T-cell (primary cell): ENCODE results near the gene DNAJC15. TPM values are rescaled to one million over a fixed set of nuclear protein-coding genes. Genes with fewer than 3 reads are reported as not detected.
A peak's percentile ranks its signal among the peaks of the same experiment; 100 is the strongest.

Experiments
- ATAC-seq, 4 experiments: fragments of 200-7000 bp in 3 of 4; fragments of 150-1000 bp in 1 of 4; cut with Tn5 transposase; replicated peaks in 1 of 4; 1 replicate in 3 of 4; 2 replicates in 1 of 4; pipeline ENCODE4 v1.10.0; 2021; ENCODE audit warnings: moderate library complexity in 3 of 4, mild to moderate bottlenecking in 2 of 4, moderate number of reproducible peaks in 1 of 4
- CTCF ChIA-PET, 2 donors: fragments of 300-600 bp; sonication (Branson Sonifier 250); formaldehyde crosslinking; loops; one replicate each; lab custom pipeline; 2022; ENCODE audit warnings: antibody characterized with exemption in 2 of 2; lab: Charles Lee
- POLR2A ChIA-PET, 2 donors: fragments of 300-600 bp; sonication (Branson Sonifier 250); formaldehyde crosslinking; loops; one replicate each; lab custom pipeline; 2022; ENCODE audit warnings: antibody characterized with exemption in 2 of 2; lab: Charles Lee
- DNase-seq, 35 experiments: peaks; one replicate each; pipeline versions ENCODE4 v3.0.0 to v3.0.0-alpha.2; 2013 to 2023
- H3K27ac ChIP-seq: one replicate; pipeline ENCODE4 v1.5.1; 2013; ENCODE audit warnings: low read length
- H3K27me3 ChIP-seq, 2 experiments: replicated peaks in 1 of 2; 1 replicate in 1 of 2; 2 replicates in 1 of 2; pipeline versions ENCODE4 v1.6.1 to v1.7.0; 2013; ENCODE audit warnings: low read length in 1 of 2, mixed read lengths in 1 of 2; ENCODE audit not compliant: control insufficient read depth in 2 of 2, insufficient read depth in 2 of 2; ENCODE audit errors: extremely low read depth in 1 of 2
- H3K36me3 ChIP-seq, 2 donors: 1 replicate in 1 of 2; 2 replicates in 1 of 2; pipeline versions ENCODE4 v1.6.1 to v1.7.0; 2013; ENCODE audit warnings: low read length in 1 of 2; ENCODE audit not compliant: control insufficient read depth in 2 of 2, insufficient read depth in 1 of 2; ENCODE audit errors: extremely low read depth in 1 of 2
- H3K4me1 ChIP-seq, 2 experiments: 1 replicate in 1 of 2; 2 replicates in 1 of 2; pipeline versions ENCODE4 v1.6.1 to v1.7.0; 2013; ENCODE audit warnings: low read length in 2 of 2, mixed read lengths in 1 of 2; ENCODE audit not compliant: insufficient read depth in 2 of 2, control insufficient read depth in 1 of 2; ENCODE audit errors: extremely low read depth in 1 of 2
- H3K4me3 ChIP-seq, 2 donors: 1 replicate in 1 of 2; 2 replicates in 1 of 2; pipeline versions ENCODE4 v1.5.1 to v1.7.0; 2013; ENCODE audit warnings: mild to moderate bottlenecking in 2 of 2, low read length in 1 of 2, moderate library complexity in 1 of 2; ENCODE audit not compliant: control insufficient read depth in 1 of 2; ENCODE audit errors: extremely low read depth in 1 of 2
- H3K9me3 ChIP-seq: 2 replicates; pipeline ENCODE4 v1.7.0; 2013
- H3K27ac Mint-ChIP-seq, 2 donors: one replicate each; pipeline ENCODE4 v1.8.0; 2020 to 2021; ENCODE audit warnings: mild to moderate bottlenecking in 2 of 2, mixed read lengths in 2 of 2
- H3K27me3 Mint-ChIP-seq, 2 donors: one replicate each; pipeline ENCODE4 v1.8.0; 2021 to 2022; ENCODE audit warnings: mixed read lengths in 2 of 2
- H3K36me3 Mint-ChIP-seq: one replicate; pipeline ENCODE4 v1.8.0; 2021; ENCODE audit warnings: mixed read lengths
- H3K4me1 Mint-ChIP-seq, 3 donors: one replicate each; pipeline ENCODE4 v1.8.0; 2020 to 2022; ENCODE audit warnings: mixed read lengths in 3 of 3, mild to moderate bottlenecking in 1 of 3
- H3K4me3 Mint-ChIP-seq, 3 donors: one replicate each; pipeline ENCODE4 v1.8.0; 2020 to 2022; ENCODE audit warnings: mild to moderate bottlenecking in 3 of 3, mixed read lengths in 3 of 3, moderate library complexity in 3 of 3
- H3K9me3 Mint-ChIP-seq, 3 donors: one replicate each; pipeline ENCODE4 v1.8.0; 2020 to 2022; ENCODE audit warnings: mixed read lengths in 3 of 3
- WGBS: methylation state at CpG from one replicate; pipeline ENCODE4 v1.1.5; 2013; ENCODE audit warnings: missing lambda C conversion rate; ENCODE audit not compliant: insufficient coverage; 5-methylcytosine and 5-hydroxymethylcytosine counted together
- total RNA-seq, 35 experiments: library from RNA in 6 of 35; stranded (reverse) in 6 of 35; fragments of 120-200 nt in 1 of 35; gene quantifications; one replicate each; pipeline versions ENCODE4 v1.2.1 to v1.2.4 and lab custom pipeline; 2013 to 2026

DNAJC15 gene
- total RNA-seq, 5 donors from 2014 or later (not counting 1 experiment from before 2014, with no cell fraction given), result 4.4 to 10.8 (median 8.5) TPM

DNA sequence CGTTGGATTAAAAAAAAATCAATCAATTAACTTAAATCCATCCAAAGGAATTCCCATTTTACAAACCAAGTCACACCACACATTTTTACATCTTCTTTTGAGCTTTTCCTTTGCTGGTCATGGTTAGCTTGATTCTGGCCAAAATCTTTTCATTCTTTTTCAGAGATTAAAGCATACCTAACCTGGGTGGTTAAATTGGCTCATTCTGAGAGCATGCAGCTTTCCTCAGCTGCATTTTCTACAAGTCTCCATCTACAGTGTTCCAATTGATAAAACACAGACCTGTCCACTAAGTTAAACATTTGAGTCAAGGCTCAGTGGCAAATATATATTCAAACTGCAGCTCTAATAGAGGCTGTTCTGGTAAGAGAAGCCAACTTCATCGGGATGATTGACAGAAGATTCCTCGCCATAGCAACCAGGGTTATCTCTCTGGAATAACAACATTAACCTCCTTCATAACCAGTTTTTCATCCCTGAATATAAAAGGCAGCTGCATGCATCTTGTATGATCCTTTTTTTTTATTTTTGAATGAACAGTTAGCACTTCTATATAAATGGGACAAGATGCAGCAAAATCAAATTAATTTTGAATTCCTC, 106.2 kb downstream of the DNAJC15 start:
- CTCF ChIA-PET, result no interaction called here
- Histone ChIP-seq H3K4me3 (no peak overlapping the region), H3K27ac (no peak overlapping the region), H3K27me3 (peaks cover 0 to 15% of the 10 kb centered on the region in 2 experiments), H3K36me3 (no peaks in the 10 kb centered on the region), H3K4me1 (peaks cover 2 to 7% of the 10 kb centered on the region in 2 experiments), H3K9me3 (no peaks in the 10 kb centered on the region)
- Mint-ChIP-seq H3K36me3 (no peaks in the 10 kb centered on the region), H3K4me3 (no peak overlapping the region), H3K27ac (no peak overlapping the region), H3K27me3 (peaks cover 3 to 4% of the 10 kb centered on the region in 2 donors), H3K9me3 (no peaks in the 10 kb centered on the region), H3K4me1 (peaks cover 10 to 14% (median 14%) of the 10 kb centered on the region in 3 donors)
- ATAC-seq (no peak), DNase-seq (no peak)
- POLR2A ChIA-PET, result interaction anchor here (0.6 to 0.7 kb wide), 2 partner anchors 121 to 228 kb away, joined by 3 read pairs; no protein-coding TSS in a partner anchor
- 82% methylated on average over 1 of the region's 3 CpGs for WGBS

DNA sequence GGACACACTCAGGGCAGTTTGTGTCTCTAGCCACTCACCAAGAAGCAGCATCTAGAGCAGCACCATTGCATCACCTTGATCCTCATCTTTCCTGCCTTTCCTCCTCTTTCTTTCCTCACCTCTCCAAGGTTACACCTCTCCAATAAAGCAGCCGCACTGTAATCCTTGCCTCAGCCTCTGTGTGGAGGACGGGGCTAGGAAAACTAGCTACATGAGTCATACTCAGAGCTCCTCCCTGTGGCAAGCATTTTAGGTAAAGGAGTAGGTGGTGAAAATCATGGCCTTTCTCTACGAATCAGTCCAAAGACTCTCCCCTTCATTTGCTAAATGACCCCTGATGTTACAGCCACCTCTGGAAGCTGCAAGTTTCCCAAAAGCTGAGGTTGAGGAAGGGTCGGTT, 108.9 kb downstream of the DNAJC15 start:
- Histone ChIP-seq H3K9me3 (no peaks in the 10 kb centered on the region), H3K4me1 (peaks cover 2 to 7% of the 10 kb centered on the region in 2 experiments), H3K36me3 (no peaks in the 10 kb centered on the region), H3K27ac (no peak overlapping the region), H3K27me3 (peaks cover 0 to 25% of the 10 kb centered on the region in 2 experiments), H3K4me3 (no peak overlapping the region)
- POLR2A ChIA-PET, result no interaction called here
- peaks cover 7 to 10% of the 10 kb centered on the region in 2 donors for H3K27me3 Mint-ChIP-seq
- peaks cover 10 to 14% (median 14%) of the 10 kb centered on the region in 3 donors for H3K4me1 Mint-ChIP-seq
- H3K9me3 Mint-ChIP-seq, result no peaks in the 10 kb centered on the region
- CTCF ChIA-PET, result interaction anchor here in 1 of 2 donors (0.8 kb wide), 1 partner anchor 163 kb away, joined by 5 read pairs; no protein-coding TSS in a partner anchor
- WGBS, result no CpG with 5 or more reads among the region's 4 CpGs
- H3K4me3 Mint-ChIP-seq, result no peak overlapping the region
- DNase-seq (peak in 1 of 35 experiments; percentile 17), ATAC-seq (no peak)
- no peak overlapping the region for H3K27ac Mint-ChIP-seq
- no peaks in the 10 kb centered on the region for H3K36me3 Mint-ChIP-seq

DNA sequence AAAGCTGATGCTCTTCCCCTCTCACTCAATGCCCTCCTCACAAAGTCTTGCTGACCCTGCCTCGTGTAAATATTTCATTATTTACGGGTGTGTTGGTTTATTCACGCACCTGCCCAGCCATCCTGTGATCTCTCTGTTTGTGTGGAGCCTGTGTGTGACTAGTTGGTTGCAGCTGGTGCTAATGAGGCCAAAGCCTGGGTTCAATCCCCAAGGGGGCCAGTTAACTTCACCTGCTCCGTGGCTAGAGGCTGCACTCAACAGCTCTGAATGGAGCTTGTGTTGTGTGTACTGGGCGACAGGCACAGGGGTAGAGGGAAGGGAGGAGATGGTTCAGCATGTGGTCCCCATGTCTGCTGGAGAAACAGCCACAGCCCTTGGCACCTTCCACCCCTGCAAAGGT, 109.5 kb downstream of the DNAJC15 start:
- Histone ChIP-seq H3K9me3 (no peaks in the 10 kb centered on the region), H3K4me1 (peaks cover 0 to 2% of the 10 kb centered on the region in 2 experiments), H3K27me3 (peaks cover 0 to 25% of the 10 kb centered on the region in 2 experiments), H3K4me3 (no peak overlapping the region), H3K27ac (no peak overlapping the region), H3K36me3 (no peaks in the 10 kb centered on the region)
- Mint-ChIP-seq H3K4me3 (no peak overlapping the region), H3K36me3 (no peaks in the 10 kb centered on the region), H3K4me1 (peaks cover 4 to 8% (median 7%) of the 10 kb centered on the region in 3 donors), H3K9me3 (no peaks in the 10 kb centered on the region), H3K27ac (no peak overlapping the region), H3K27me3 (peaks cover 7 to 10% of the 10 kb centered on the region in 2 donors)
- 93% methylated on average over 3 of the region's 5 CpGs for WGBS
- DNase-seq (no peak), ATAC-seq (no peak)
- POLR2A ChIA-PET, result no interaction called here
- CTCF ChIA-PET, result no interaction called here

DNA sequence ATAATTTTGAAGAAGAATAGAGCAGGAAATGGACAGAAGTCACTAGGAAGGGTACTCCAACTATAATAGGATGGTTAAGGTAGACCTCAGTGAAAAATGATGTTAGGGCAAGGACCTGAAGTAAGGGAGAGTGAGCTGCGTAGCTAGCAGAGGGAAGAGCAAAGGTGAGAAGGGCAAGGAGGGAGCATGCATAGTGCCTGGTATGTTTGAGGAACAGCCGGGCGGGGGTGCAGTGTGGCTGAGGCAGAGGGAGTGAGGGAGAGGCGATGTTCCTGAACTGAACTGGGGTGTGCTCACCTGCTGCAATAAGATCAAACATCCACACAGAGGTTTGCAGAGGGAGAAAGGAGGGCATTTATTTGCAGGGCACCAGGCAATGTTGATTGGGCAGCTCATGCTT, 110.4 kb downstream of the DNAJC15 start:
- H3K27ac Mint-ChIP-seq, result no peak overlapping the region
- WGBS, result 100% methylated on average over 1 of the region's 4 CpGs
- H3K36me3 ChIP-seq, result no peaks in the 10 kb centered on the region
- DNase-seq, result no peak
- ChIA-PET CTCF (no interaction called here), POLR2A (no interaction called here)
- no peak overlapping the region for H3K27ac ChIP-seq
- peaks cover 0 to 22% of the 10 kb centered on the region in 2 experiments for H3K27me3 ChIP-seq
- no peaks in the 10 kb centered on the region for H3K9me3 Mint-ChIP-seq
- ATAC-seq, result no peak
- peaks cover 7 to 11% of the 10 kb centered on the region in 2 donors for H3K27me3 Mint-ChIP-seq
- no peaks in the 10 kb centered on the region for H3K4me1 Mint-ChIP-seq
- H3K9me3 ChIP-seq, result no peaks in the 10 kb centered on the region
- H3K4me3 ChIP-seq, result no peak overlapping the region
- no peak overlapping the region for H3K4me3 Mint-ChIP-seq
- no peaks in the 10 kb centered on the region for H3K4me1 ChIP-seq
- H3K36me3 Mint-ChIP-seq, result no peaks in the 10 kb centered on the region

DNA sequence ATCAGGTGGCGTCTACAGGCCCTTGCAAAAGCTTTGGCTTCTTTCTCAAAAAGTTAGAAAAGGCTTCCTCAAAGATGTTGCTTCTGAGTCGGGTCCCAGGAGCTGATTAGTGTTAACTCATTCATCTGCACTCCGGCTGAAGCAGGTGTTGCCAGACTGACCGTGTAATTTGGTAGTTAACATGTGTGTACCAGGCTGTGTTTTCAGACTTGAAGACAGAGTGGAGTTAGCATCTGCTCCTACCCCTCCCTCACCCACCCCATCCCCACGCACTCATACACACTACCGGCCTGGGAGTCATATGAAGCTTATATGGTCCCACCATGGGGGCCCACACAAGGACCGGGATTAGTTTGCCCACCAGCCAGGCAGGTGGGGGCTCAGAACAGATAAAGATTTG, 111.5 kb downstream of the DNAJC15 start:
- ChIA-PET CTCF (interaction anchor here in 1 of 2 donors (1.1 kb wide), 1 partner anchor 165 kb away, joined by 3 read pairs; no protein-coding TSS in a partner anchor), POLR2A (no interaction called here)
- DNase-seq (no peak), ATAC-seq (no peak)
- WGBS, result 69% methylated on average over 2 of the region's 7 CpGs
- no peaks in the 10 kb centered on the region for H3K4me1 Mint-ChIP-seq
- H3K36me3 ChIP-seq, result no peaks in the 10 kb centered on the region
- no peaks in the 10 kb centered on the region for H3K4me1 ChIP-seq
- no peaks in the 10 kb centered on the region for H3K9me3 ChIP-seq
- H3K27me3 Mint-ChIP-seq, result peaks cover 4 to 11% of the 10 kb centered on the region in 2 donors
- H3K27me3 ChIP-seq, result peaks cover 0 to 22% of the 10 kb centered on the region in 2 experiments
- H3K4me3 ChIP-seq, result no peak overlapping the region
- no peak overlapping the region for H3K27ac Mint-ChIP-seq
- no peaks in the 10 kb centered on the region for H3K9me3 Mint-ChIP-seq
- no peak overlapping the region for H3K27ac ChIP-seq
- H3K4me3 Mint-ChIP-seq, result no peak overlapping the region
- no peaks in the 10 kb centered on the region for H3K36me3 Mint-ChIP-seq

DNA sequence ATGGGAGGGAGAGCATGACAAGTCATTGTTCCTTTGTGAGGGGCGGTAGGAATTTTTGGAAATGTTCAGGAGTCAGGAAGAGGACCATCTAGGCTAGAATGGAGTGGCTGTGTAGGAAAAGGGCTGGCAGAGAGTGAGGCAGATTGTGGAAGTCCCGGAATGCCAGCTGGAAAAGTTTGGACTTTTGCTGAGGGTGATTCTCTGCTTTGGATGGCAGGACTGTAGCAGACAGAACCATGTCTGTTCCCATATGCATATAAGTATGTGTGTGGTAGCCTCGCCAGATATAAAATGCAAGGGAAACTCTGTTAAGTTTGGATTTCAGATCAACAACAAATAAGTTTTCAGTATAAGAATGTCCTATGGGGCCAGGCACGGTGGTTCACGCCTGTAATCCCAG, 112.1 kb downstream of the DNAJC15 start:
- no peak overlapping the region for H3K27ac Mint-ChIP-seq
- ATAC-seq, result no peak

More for the DNA sequence above, 112.1 kb downstream of the DNAJC15 start:
- no peaks in the 10 kb centered on the region for H3K9me3 ChIP-seq
- ChIA-PET CTCF (no interaction called here), POLR2A (no interaction called here)
- peaks cover 4 to 11% of the 10 kb centered on the region in 2 donors for H3K27me3 Mint-ChIP-seq
- H3K9me3 Mint-ChIP-seq, result no peaks in the 10 kb centered on the region
- H3K4me3 Mint-ChIP-seq, result no peak overlapping the region
- no peaks in the 10 kb centered on the region for H3K36me3 Mint-ChIP-seq
- H3K4me1 ChIP-seq, result no peaks in the 10 kb centered on the region
- H3K27me3 ChIP-seq, result peaks cover 0 to 22% of the 10 kb centered on the region in 2 experiments
- no peak overlapping the region for H3K27ac ChIP-seq
- no peaks in the 10 kb centered on the region for H3K4me1 Mint-ChIP-seq
- DNase-seq, result no peak
- H3K36me3 ChIP-seq, result no peaks in the 10 kb centered on the region
- WGBS, result 95% methylated on average over 4 of the region's 5 CpGs
- no peak overlapping the region for H3K4me3 ChIP-seq
